HFF-Myc (cell line): ENCODE data around the gene ITGB2.

Source experiments
- DNase-seq: peaks from one replicate; pipeline ENCODE4 v3.0.0-alpha.2; 2011; ENCODE audit warnings: low read depth; ENCODE audit errors: extremely low read depth
- H3K4me3 ChIP-seq: replicated peaks from 2 replicates; pipeline ENCODE4 v1.5.1; 2011; ENCODE audit warnings: low read depth, mild to moderate bottlenecking, control low read depth, low read length
- TF ChIP-seq, protein P1 (sequence below): IDR thresholded peaks from 2 replicates; pipeline ENCODE4 v1.5.1; 2012; ENCODE audit warnings: mild to moderate bottlenecking, low read depth, low read length, control low read depth; ENCODE audit errors: missing control alignments

The ITGB2 gene

DNA sequence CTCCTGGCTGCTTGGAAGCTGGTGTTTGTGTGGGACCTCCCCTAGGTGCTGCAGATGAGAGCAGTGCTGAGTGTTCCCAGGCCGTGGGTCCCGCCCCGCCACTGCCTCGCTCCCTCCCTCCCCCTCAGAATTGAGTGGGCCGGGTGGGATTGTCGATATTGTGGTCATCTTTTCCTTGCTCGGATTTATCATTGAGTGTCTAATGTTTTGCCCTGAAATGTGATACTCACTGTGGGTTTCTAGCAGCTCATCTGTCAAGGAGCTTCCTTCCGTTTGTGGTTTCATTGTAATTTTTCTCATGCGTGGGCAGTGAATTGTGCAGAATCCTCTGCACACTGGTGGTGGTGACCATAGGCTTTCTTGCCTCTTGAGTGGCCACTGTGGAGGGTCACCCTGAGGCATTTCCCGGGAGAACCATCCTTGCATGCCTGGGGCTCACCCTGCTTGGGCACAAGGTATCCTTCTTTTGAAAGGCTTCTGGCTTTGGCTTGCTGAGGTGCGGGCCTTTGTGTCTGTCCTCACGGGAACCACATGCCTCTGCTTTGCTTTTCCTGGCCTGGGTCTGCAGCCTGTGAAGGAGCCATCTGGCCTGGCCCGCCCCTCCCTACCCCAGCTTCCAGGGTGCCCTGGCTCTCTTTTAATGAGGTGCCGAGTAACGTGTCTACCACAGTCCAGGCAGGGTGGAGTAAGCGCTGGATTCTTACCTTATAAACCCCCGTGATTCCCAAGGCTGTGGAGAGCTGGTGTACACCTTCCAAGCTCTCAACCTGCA, 44.7 kb upstream of the ITGB2 start:
- DNase-seq, result no peak
- H3K4me3 ChIP-seq, result no peak overlapping the region
- TF ChIP-seq, protein P1, sequence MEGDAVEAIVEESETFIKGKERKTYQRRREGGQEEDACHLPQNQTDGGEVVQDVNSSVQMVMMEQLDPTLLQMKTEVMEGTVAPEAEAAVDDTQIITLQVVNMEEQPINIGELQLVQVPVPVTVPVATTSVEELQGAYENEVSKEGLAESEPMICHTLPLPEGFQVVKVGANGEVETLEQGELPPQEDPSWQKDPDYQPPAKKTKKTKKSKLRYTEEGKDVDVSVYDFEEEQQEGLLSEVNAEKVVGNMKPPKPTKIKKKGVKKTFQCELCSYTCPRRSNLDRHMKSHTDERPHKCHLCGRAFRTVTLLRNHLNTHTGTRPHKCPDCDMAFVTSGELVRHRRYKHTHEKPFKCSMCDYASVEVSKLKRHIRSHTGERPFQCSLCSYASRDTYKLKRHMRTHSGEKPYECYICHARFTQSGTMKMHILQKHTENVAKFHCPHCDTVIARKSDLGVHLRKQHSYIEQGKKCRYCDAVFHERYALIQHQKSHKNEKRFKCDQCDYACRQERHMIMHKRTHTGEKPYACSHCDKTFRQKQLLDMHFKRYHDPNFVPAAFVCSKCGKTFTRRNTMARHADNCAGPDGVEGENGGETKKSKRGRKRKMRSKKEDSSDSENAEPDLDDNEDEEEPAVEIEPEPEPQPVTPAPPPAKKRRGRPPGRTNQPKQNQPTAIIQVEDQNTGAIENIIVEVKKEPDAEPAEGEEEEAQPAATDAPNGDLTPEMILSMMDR, result no peak

DNA sequence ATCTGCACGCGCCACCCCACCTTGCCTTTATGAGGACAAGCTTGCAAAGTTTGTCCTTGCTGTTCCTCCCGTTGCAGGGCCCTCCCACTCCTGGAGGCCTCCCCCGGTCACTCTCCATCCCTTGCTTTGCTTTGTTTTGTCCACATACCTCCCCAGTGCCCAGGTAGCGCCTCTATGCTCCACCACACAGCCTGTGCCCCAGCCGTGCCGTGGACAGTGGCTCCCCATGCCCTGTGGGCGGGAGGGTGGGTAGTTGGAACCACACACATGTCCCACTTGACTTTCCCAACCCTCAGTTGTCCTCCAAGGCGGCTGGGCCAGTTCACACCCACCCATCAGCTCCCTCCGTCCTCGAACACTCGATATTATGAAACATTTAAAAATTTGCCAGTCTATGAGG, 43.7 kb upstream of the ITGB2 start:
- no peak overlapping the region for H3K4me3 ChIP-seq
- TF ChIP-seq, protein P1, result no peak
- DNase-seq, result no peak

DNA sequence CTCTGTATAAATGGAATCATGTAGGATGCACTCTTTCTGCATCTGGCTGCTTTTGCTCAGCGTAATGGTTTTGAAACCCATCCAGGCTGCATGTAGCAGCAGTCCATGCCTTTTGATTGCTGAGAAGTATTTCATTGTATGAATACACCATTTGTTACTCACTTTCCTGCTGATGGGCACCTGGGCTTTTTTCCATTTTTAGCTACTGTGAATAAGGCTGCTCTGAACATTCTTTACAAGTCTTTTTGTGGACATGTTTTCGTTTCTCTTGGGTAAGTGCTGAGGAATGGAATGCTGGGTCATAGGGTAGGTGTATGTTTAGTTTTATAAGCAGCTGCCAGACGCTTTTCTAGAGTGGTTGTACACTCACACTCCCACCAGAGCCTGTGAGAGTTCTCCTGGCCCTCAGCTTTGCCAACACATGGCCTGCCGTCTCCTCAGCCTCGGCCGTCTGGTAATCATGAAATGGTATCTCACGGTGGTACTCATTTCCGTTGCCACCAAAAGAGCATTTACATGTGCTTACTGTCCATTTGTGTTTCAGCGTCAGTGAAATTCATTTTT, 41.8 kb upstream of the ITGB2 start:
- TF ChIP-seq, protein P1, result no peak
- no peak overlapping the region for H3K4me3 ChIP-seq
- DNase-seq, result peak; percentile 81

DNA sequence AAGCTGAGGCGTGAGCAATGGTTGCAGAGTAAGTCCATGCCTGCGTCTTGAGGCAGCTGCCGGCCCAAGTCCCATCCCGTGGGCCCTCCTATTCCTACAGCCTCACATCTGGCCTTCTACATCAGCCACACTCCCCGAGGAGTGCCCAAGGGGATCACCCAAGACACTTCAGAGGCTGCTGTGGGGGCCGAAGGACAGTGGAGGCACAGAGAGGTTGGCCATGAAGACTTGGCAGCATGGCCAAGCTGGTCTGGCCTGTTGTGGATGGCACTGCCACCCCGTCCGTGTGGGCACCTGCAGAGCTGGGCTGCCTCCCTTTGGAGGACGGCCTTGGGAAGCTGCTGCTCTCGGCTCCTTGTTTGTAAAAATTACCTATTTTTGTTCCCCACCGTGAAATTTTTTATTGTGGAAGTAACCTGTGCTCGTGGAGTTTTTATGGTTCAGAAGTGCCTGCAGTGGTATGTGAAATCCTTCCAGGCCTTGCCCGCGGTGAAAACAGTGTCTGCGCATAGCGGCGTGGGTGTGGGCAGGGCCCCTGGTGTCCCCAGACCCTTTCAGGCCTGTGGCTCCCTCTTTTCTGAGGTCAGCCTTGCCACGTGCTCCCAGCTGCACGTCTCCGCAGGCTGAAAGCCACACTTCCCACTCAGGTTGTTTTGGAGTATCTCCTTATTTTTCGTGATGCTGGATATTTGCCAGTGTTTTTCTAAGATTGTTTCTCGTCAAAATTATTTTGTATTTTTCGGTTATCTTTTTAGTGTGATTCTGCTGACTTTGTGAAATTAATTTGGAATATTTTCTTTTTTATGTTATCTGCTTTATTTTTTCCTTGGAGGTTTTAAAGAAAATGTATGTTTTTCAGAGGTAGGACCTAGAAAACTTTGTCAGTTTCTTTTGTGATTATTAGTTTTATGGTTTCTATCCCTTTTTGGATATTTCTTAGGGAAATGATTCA, 39.7 kb upstream of the ITGB2 start:
- TF ChIP-seq, protein P1, result no peak
- no peak overlapping the region for H3K4me3 ChIP-seq
- no peak for DNase-seq

DNA sequence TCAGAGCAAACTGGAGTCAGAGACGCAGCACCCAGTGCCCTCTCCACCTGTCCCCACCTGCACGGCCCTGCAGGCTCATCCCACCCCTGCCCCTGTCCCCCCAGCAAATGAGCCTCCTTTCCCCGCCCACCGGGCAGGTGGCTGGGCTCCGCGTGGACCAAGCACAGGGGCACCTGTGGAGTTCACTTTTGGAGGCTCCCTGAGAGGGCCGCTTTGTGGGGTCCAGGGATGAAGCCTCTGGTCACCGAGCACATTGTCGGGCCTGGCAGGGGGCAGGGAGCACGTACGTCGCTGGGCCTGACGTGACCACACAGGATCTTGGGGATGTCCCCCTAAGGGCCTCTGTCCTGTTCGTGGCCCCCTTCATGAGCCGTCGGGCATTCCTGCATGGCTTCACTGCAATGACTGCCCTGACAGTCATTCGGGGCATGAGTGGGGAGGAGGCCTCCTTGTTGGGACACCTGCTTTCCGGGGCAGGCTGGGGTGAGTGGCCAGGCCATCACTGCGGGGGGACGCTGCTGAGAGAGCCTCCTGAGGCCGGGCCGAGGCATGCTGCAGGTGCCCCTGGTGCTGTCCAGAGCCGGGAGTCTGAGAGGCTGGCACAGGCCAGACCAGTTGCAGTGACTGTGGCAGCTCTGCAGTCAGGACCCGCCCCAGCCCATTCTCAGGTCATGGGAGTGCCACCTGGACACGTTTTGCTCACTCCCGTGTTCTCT, 38.8 kb upstream of the ITGB2 start:
- TF ChIP-seq, protein P1, result no peak
- H3K4me3 ChIP-seq, result no peak overlapping the region
- no peak for DNase-seq

DNA sequence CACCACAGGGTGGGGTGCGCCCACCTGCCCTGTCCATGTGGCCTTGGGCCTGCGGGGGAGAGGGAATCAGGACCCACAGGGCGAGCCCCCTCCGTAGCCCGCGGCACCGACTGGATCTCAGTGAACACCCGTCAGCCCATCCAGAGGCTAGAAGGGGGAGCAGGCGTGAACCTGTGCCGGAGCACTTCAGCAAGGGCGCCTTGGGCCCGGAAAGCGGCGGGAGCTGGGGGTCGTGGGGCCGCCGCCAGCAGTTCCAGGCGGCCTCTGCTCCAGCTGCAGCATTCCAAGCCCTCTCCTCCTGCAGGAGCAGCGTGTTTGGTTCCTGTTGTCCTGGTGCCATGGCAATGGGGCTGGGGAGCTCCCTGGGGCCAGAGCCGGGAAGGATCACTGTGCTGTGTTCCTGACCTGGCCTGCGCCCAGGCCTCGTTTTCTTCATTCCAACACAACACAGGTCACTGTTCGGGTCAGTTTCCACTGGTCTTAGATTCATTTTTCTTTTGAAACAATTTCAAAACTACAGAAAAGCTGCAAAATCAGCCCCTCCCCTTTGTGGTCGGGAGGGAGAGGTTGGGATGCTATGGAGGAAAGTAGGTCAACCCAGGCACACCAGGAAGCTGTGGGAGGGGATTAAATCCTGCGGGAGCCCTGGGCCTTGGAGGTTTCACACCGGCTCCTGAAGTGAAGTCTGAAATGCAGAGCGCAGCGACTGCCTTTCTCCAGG, 37.9 kb upstream of the ITGB2 start:
- H3K4me3 ChIP-seq, result no peak overlapping the region
- TF ChIP-seq, protein P1, result no peak
- DNase-seq, result no peak
